ENCODE measurements around the gene SORCS2. TPM values are rescaled to one million over a fixed set of nuclear protein-coding genes. Genes with fewer than 3 reads are reported as not detected.

SORCS2 gene
- total RNA-seq, 1 donor from 2014 or later, result under 0.01 TPM

DNA sequence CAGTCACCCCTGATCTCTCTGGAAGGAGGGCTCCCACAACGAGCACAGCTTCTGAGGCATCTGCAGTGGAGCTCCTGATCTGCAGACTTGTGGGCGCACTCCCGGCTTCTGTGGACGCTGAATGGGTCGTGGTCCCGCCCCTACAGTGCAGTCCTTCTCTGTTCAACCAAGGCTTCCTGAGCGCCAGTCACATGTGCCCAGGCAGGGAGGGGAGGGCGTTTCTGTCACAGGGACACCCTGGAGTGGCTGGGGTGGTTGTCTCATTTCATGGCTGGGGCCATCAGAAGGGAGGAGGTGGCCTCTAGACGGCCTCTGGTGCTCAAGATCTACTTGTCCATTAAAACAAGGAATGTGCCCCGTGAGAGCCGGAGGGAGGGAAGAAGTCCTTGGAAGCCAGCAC, 309.5 kb downstream of the SORCS2 start:
- DNase-seq (ENCODE audit: low read depth in 2 of 2), result no peak

GRCh38 chr4:7503559-7504249, 311.4 kb downstream of the SORCS2 start:
- no peak for DNase-seq (ENCODE audit: low read depth in 2 of 2)

DNA sequence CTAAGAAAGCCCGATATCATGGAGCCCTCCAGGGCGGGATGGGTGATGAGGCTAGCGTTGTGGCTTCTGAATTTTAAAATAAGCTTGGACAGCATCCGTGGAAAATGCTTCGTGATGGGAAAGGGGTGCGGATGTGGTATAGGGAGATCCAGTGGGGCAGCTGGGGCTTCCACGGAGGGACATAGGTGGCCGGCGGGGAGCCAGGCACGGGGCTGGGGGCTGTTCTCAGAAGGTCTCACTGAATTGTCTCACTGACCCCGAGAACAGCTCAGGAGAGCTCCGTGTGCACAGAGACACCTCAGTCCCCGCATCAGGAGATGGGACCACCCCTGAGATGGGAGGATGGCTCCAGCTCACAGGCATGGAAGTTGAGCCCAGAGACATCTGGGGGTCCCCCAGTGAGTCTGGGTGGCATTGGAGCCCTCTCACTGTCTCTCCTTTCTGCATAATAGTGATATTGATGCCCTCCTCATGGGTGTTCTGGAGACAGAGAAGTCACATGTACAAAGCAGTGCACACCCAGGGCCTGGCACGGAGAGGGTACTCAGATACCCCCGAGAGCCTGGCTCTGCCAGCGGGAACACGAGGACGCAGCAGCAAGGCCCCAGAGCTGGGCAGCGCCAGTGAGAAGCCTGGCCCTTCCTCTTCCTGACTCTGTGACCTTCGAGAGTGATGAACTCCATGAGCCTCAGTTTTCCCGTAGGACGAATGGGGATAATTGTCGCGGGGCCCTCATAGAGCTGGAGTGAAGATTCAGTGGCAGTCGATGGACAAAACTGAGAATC, 313.0 kb downstream of the SORCS2 start:
- no peak for DNase-seq (ENCODE audit: low read depth in 2 of 2)

GRCh38 chr4:7506119-7506518, 313.8 kb downstream of the SORCS2 start:
- DNase-seq (ENCODE audit: low read depth in 2 of 2), result peak in 1 of 2 donors; percentile 20

DNA sequence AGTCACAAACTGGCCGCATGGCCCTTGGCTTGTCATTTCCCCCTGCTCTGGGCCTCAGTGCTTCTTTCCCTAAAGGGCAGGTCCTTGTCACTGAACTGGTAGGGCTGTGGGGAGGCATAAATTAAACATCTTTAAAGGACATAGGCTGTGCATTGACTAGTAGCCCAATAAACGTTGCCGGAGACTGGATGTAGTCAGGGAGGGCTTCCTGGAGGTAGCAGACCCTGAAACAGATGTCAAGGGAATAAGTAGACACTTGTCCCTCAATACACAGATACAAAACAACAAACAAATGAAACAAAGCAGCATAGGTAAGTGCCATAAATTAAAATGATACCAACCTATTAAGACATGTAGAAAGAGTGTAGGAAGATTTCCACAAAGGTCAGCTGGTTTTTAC, 314.2 kb downstream of the SORCS2 start:
- no peak for DNase-seq (ENCODE audit: low read depth in 2 of 2)

GRCh38 chr4:7507381-7507780, 315.0 kb downstream of the SORCS2 start:
- DNase-seq (ENCODE audit: low read depth in 2 of 2), result no peak

- no peak for DNase-seq (ENCODE audit: low read depth in 2 of 2)
Observed at GRCh38 chr4:7510066-7510465, 317.7 kb downstream of the SORCS2 start.

GRCh38 chr4:7510538-7510937, 318.2 kb downstream of the SORCS2 start:
- no peak for DNase-seq (ENCODE audit: low read depth in 2 of 2)

DNA sequence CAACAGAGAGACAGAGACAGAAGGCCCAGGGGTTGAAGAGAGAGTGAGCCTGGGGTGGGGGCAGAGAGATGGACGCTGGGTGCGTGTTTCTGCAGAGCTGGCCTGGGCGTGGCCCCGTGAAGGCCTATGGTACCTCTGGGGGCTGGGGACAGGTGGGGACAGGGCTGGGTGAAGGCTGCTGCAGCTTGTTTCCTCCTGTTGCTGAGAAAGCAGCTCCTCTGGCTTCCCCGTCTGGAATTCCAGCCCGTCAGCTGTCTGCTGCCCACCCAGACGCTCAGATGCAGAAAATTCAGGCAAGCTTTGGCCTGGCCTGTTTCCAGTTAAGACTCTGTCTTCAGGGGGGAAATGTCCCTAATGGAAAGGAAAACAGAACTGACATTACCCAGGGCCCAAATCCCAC, 319.2 kb downstream of the SORCS2 start:
- DNase-seq (ENCODE audit: low read depth in 2 of 2), result no peak

GRCh38 chr4:7512428-7512827, 320.1 kb downstream of the SORCS2 start:
- DNase-seq (ENCODE audit: low read depth in 2 of 2), result no peak

GRCh38 chr4:7512946-7513345, 320.6 kb downstream of the SORCS2 start:
- DNase-seq (ENCODE audit: low read depth in 2 of 2), result no peak

DNA sequence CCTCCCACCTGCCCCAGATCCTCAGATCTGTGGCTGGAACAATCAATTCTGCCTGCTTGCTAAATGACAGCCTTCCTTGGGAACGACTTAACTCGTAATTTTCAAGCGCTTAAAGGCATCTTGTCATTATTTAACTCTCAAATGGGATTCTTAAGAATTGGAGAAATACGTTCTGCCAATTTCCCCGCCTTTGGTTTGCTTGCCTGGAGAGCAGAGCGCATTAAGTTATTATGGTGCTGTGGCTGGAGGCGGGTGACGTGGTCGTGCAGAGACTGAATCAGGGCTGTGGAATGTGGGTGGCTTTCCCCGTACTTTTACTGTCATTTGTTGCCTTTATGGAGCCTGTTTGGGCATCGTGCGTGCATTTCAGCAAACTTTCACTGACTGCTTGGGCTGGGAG, 321.3 kb downstream of the SORCS2 start:
- no peak for DNase-seq (ENCODE audit: low read depth in 2 of 2)

- DNase-seq (ENCODE audit: low read depth in 2 of 2), result no peak
Observed at GRCh38 chr4:7514281-7514680, 321.9 kb downstream of the SORCS2 start.

GRCh38 chr4:7514789-7515188, 322.5 kb downstream of the SORCS2 start:
- no peak for DNase-seq (ENCODE audit: low read depth in 2 of 2)

- no peak for DNase-seq (ENCODE audit: low read depth in 2 of 2)
Observed at GRCh38 chr4:7515390-7515902, 323.1 kb downstream of the SORCS2 start.

- no peak for DNase-seq (ENCODE audit: low read depth in 2 of 2)
Observed at GRCh38 chr4:7516096-7516772, 323.9 kb downstream of the SORCS2 start.

- no peak for DNase-seq (ENCODE audit: low read depth in 2 of 2)
Observed at GRCh38 chr4:7516773-7517144, 324.4 kb downstream of the SORCS2 start.

DNA sequence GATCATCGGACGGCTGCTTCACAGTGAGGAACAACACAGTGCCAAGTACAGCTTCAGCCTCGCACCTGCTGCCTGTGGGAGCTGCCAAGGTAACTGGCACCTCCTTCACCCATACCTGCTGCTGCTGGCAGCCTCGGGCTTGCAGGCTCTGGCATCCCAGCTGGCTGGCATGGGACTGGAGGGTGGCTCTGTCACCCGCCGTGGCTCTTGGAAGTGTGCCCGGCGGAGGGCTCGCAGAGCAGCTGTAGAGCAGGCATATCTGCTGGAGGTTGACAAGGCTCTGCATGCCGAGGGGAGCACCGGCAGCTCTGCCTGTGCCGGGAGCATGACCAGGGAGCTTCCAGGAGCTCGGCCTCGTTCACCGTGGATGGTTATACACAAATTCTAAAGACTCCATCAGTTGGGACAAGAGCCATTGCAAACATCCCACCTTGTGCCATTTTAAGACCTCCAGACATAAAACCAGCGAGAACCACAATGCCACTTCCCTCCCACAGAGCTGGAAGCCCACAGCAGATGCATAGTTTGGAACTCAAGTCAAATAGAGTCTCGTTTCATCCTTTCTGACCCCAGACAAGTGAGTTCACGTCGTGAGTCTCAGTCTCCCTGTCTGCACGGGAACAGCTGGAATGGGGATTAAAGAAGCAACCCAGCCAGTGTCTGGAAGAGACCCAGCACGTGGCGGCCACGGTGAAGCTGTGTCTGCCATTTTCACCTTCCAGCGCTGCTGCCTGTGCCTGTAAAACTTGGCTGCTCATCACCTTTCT, 326.7 kb downstream of the SORCS2 start:
- DNase-seq (ENCODE audit: low read depth in 2 of 2), result no peak

- no peak for DNase-seq (ENCODE audit: low read depth in 2 of 2)
Observed at GRCh38 chr4:7519638-7520376, 327.5 kb downstream of the SORCS2 start.

GRCh38 chr4:7521666-7522065, 329.3 kb downstream of the SORCS2 start:
- DNase-seq (ENCODE audit: low read depth in 2 of 2), result no peak
